ENCODE results near the gene PAPPA2. TPM values are rescaled to one million over a fixed set of nuclear protein-coding genes. Genes with fewer than 3 reads are reported as not detected.

PAPPA2 gene
- total and polyA plus RNA-seq, 9 of the 15 experiments (the other 6 are each of a cell fraction or from before 2014, with no cell fraction given): 0.01 to 0.15 (median 0.05) TPM; not detected in 2

DNA sequence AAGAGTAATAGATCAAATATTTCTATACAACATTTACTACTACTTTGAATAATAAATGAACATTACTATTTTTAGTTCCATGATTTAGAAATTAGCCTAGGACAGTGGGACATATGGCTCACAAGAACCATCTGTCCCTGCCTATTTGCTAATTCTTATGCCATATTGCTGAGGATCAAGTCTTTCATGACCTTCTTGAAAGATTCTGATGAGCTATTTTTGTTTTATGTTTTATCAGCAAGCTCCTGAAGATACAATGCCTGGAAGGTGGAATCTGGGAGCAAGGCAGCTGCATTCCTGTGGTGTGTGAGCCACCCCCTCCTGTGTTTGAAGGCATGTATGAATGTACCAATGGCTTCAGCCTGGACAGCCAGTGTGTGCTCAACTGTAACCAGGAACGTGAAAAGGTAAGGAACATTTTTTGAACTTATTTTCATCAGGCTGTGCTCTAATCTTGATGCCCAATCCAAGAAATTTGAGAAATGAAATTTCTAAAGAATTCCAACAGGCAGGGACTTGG, 326.7 kb downstream of the PAPPA2 start (continued):
- TF ChIP-seq CBX3 (IDR thresholded peaks at IDR 0.05; ENCODE audit: borderline replicate concordance in 1 of 2, low read length in 2 of 2) (no peak), BCL6 (CRISPR knock-in tag; IDR thresholded peaks at IDR 0.05) (no peak), KLF10 (CRISPR knock-in tag; IDR thresholded peaks at IDR 0.05) (no peak), FOXA3 (CRISPR knock-in tag; conservative IDR thresholded peaks at IDR 0.05 in 1 of 2, IDR thresholded peaks at IDR 0.05 in 1 of 2) (no peak), ZNF76 (CRISPR knock-in tag; IDR thresholded peaks at IDR 0.05; ENCODE audit: borderline replicate concordance) (no peak), MXI1 (IDR thresholded peaks at IDR 0.05; ENCODE audit: low read depth, low read length) (no peak)
- TF ChIP-seq, protein P1, sequence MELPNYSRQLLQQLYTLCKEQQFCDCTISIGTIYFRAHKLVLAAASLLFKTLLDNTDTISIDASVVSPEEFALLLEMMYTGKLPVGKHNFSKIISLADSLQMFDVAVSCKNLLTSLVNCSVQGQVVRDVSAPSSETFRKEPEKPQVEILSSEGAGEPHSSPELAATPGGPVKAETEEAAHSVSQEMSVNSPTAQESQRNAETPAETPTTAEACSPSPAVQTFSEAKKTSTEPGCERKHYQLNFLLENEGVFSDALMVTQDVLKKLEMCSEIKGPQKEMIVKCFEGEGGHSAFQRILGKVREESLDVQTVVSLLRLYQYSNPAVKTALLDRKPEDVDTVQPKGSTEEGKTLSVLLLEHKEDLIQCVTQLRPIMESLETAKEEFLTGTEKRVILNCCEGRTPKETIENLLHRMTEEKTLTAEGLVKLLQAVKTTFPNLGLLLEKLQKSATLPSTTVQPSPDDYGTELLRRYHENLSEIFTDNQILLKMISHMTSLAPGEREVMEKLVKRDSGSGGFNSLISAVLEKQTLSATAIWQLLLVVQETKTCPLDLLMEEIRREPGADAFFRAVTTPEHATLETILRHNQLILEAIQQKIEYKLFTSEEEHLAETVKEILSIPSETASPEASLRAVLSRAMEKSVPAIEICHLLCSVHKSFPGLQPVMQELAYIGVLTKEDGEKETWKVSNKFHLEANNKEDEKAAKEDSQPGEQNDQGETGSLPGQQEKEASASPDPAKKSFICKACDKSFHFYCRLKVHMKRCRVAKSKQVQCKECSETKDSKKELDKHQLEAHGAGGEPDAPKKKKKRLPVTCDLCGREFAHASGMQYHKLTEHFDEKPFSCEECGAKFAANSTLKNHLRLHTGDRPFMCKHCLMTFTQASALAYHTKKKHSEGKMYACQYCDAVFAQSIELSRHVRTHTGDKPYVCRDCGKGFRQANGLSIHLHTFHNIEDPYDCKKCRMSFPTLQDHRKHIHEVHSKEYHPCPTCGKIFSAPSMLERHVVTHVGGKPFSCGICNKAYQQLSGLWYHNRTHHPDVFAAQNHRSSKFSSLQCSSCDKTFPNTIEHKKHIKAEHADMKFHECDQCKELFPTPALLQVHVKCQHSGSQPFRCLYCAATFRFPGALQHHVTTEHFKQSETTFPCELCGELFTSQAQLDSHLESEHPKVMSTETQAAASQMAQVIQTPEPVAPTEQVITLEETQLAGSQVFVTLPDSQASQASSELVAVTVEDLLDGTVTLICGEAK (IDR thresholded peaks at IDR 0.05): no peak
- TF ChIP-seq, protein P1 (CRISPR knock-in tag; IDR thresholded peaks at IDR 0.05): no peak
- TF ChIP-seq, protein P2, sequence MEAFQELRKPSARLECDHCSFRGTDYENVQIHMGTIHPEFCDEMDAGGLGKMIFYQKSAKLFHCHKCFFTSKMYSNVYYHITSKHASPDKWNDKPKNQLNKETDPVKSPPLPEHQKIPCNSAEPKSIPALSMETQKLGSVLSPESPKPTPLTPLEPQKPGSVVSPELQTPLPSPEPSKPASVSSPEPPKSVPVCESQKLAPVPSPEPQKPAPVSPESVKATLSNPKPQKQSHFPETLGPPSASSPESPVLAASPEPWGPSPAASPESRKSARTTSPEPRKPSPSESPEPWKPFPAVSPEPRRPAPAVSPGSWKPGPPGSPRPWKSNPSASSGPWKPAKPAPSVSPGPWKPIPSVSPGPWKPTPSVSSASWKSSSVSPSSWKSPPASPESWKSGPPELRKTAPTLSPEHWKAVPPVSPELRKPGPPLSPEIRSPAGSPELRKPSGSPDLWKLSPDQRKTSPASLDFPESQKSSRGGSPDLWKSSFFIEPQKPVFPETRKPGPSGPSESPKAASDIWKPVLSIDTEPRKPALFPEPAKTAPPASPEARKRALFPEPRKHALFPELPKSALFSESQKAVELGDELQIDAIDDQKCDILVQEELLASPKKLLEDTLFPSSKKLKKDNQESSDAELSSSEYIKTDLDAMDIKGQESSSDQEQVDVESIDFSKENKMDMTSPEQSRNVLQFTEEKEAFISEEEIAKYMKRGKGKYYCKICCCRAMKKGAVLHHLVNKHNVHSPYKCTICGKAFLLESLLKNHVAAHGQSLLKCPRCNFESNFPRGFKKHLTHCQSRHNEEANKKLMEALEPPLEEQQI (IDR thresholded peaks at IDR 0.05): no peak
- TF ChIP-seq, protein P3, sequence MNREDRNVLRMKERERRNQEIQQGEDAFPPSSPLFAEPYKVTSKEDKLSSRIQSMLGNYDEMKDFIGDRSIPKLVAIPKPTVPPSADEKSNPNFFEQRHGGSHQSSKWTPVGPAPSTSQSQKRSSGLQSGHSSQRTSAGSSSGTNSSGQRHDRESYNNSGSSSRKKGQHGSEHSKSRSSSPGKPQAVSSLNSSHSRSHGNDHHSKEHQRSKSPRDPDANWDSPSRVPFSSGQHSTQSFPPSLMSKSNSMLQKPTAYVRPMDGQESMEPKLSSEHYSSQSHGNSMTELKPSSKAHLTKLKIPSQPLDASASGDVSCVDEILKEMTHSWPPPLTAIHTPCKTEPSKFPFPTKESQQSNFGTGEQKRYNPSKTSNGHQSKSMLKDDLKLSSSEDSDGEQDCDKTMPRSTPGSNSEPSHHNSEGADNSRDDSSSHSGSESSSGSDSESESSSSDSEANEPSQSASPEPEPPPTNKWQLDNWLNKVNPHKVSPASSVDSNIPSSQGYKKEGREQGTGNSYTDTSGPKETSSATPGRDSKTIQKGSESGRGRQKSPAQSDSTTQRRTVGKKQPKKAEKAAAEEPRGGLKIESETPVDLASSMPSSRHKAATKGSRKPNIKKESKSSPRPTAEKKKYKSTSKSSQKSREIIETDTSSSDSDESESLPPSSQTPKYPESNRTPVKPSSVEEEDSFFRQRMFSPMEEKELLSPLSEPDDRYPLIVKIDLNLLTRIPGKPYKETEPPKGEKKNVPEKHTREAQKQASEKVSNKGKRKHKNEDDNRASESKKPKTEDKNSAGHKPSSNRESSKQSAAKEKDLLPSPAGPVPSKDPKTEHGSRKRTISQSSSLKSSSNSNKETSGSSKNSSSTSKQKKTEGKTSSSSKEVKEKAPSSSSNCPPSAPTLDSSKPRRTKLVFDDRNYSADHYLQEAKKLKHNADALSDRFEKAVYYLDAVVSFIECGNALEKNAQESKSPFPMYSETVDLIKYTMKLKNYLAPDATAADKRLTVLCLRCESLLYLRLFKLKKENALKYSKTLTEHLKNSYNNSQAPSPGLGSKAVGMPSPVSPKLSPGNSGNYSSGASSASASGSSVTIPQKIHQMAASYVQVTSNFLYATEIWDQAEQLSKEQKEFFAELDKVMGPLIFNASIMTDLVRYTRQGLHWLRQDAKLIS (CRISPR knock-in tag; IDR thresholded peaks at IDR 0.05): no peak
- TF ChIP-seq, protein P4, sequence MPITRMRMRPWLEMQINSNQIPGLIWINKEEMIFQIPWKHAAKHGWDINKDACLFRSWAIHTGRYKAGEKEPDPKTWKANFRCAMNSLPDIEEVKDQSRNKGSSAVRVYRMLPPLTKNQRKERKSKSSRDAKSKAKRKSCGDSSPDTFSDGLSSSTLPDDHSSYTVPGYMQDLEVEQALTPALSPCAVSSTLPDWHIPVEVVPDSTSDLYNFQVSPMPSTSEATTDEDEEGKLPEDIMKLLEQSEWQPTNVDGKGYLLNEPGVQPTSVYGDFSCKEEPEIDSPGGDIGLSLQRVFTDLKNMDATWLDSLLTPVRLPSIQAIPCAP (CRISPR knock-in tag; IDR thresholded peaks at IDR 0.05; ENCODE audit: borderline replicate concordance): no peak
